ENCODE data around the gene PDK1.

GRCh38 chr2:172613040-172613439, 57.1 kb downstream of the PDK1 start:
- TF ChIP-seq CTCF (conservative IDR thresholded peaks at IDR 0.05; ENCODE audit: low read depth, low read length) (no peak), EZH2 (IDR thresholded peaks at IDR 0.05; ENCODE audit: borderline replicate concordance, low read depth, low read length, poor library complexity, severe bottlenecking) (no peak)

Data from A673 (cell line).